Limb (tissue), 2 donors: ENCODE measurements around the gene FXYD5.

Experiments used
- DNase-seq, 2 donors: peaks; one replicate each; pipeline ENCODE4 v3.0.0-alpha.2; 2016; ENCODE audit errors: extremely low spot score in 2 of 2

FXYD5 gene

DNA sequence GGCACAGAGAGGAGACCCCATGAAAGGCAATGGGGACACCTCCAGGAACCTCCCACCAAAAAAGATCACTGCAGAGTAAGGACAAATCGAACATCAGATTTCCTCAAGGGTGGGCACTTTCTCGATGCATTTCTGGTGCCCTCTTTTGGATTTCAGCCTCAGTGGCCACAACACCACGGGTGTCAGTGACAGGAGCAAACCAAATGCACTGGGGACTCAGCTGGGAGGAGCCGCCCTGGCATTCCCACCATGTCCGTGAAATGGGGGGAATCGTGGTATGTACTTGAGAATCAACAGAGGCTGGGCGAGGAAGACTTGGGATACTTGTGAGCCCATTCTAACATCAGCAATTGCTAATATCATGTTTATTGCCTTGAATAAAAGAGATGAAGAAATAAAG lies 57.7 kb downstream of the FXYD5 start:
- no peak for DNase-seq

GRCh38 chr19:35213663-35214632 lies 59.4 kb downstream of the FXYD5 start:
- peak; percentile 31 to 32 for DNase-seq

GRCh38 chr19:35214766-35215422 lies 60.4 kb downstream of the FXYD5 start:
- no peak for DNase-seq

GRCh38 chr19:35216016-35216832 lies 61.7 kb downstream of the FXYD5 start:
- no peak for DNase-seq

DNA sequence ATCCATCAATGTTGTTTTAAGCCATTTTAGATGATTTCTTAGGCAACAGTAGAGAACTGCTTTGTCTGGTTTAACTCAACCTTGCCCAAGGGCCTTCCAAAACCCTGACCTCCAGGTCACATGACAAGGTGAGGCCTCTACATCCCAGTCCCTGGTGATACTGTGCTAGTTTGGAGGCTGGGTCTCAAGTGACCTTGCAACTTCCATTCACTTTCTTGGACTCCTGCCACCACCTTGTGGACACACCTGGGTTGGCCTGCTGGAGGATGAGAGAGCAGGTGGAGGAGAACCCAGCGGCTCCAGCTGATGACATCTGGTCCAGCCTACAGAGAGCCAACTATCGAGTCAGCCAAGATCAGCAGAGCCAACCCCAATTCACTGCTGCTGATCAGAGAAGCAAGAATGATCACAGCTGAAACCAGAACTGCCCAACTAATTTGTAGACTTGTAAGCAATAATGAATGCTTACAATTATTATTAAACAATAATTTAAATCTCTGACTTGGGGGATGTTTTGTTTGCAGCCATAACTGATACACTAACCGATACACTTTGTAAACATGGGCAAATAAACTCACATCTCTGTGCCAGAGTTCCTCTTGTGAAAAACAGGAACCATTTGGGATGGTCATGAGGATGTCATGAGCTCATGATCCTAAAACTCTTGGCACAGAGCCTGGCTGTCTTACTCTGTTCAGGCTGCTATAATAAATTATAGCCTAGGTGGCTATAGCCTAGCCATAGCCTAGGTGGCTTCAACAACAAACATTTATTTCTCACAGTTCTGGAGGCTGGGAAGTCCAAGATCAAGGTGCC lies 62.5 kb downstream of the FXYD5 start:
- DNase-seq, result no peak

DNA sequence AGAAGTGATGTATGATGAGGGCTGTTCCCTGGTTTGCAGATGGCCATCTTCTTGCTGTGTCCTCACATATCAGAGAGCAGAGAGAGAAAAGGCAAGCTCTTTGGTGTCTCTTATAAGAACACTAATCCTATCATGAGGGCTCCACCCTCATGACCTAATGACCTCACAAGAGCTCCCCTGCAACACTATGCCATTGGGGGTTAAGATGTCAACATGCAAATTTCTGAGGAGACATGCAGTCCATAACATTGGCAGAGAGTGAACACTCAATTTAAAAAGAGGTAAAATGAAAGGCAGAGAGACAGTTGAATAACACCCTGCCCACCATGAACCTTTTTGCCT lies 63.1 kb downstream of the FXYD5 start:
- DNase-seq, result no peak

DNA sequence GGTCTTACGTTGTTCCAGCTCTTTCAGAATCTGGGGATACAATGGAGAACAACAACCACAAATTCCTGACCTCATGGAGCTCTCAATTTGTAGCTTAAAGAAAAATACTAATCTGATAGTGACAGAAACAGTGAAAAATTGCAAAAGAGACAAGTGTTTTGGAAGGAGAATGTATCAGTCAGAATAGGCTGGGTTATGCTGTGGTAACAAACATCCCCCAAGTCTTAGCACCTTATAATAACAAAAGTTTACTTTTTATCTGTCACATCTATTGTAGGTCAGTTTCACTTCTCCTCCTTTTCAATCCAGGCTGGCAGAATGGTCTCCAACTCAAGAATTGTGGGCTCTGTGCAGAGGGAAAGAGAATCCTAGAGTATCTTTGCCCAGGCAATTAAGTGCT lies 64.5 kb downstream of the FXYD5 start:
- no peak for DNase-seq
